Measurements from ENCODE around the gene TBCC. TPM values are rescaled to one million over a fixed set of nuclear protein-coding genes. Genes with fewer than 3 reads are reported as not detected.
"Not testable (repeated sequence)": the region's sequence is repeated elsewhere in the genome, so short reads cannot be mapped to it uniquely, and the experiment has no call there.

Gene TBCC
- total RNA-seq, 4 donors from 2014 or later, result 16.4 to 30.7 (median 22.0) TPM

DNA sequence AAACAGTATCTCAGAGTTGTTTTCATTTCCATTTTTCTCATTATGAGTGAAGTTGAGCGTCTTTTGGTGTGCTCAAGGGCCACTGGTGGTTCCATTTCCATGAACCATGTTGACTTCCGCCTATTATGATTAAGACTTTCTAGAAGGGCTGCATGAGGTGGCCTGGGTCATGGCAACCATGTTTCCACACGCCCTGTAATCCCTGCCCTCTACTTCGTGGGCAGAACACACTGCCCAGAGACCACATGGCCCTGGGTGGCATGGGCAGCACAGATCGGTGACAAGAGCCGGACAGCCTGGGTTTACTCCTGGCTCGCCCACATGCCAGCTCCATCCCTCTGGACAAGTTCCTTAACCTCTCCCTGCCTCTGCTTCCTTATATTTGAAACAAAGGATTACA lies 38.3 kb downstream of the TBCC start:
- ATAC-seq (ENCODE audit: low FRiP score) (no peak), DNase-seq (ENCODE audit: low spot score) (no peak)
- TF ChIP-seq, protein P1, sequence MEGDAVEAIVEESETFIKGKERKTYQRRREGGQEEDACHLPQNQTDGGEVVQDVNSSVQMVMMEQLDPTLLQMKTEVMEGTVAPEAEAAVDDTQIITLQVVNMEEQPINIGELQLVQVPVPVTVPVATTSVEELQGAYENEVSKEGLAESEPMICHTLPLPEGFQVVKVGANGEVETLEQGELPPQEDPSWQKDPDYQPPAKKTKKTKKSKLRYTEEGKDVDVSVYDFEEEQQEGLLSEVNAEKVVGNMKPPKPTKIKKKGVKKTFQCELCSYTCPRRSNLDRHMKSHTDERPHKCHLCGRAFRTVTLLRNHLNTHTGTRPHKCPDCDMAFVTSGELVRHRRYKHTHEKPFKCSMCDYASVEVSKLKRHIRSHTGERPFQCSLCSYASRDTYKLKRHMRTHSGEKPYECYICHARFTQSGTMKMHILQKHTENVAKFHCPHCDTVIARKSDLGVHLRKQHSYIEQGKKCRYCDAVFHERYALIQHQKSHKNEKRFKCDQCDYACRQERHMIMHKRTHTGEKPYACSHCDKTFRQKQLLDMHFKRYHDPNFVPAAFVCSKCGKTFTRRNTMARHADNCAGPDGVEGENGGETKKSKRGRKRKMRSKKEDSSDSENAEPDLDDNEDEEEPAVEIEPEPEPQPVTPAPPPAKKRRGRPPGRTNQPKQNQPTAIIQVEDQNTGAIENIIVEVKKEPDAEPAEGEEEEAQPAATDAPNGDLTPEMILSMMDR (IDR thresholded peaks at IDR 0.05), result no peak

DNA sequence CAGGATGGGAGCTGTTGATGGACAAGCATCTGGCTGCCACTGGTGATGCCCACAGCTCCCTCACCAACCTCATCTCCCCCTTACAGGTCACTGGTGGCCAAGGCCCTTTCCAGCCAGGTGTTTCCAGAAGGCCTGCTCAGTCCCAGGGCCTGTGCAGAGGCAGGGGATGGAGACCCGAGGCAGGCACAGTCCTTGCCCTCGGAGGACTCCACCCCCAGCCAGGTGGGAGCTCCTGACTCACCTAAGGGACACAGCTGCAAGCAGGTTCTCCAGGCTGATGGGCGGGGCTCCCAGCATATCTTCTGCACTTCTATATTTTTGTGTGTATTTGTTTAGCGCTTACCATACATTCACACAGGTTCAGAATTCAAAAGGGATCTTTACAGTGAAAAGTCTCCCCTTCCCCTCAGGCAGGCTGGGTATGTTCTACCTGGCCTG lies 40.9 kb downstream of the TBCC start:
- TF ChIP-seq, protein P1 (IDR thresholded peaks at IDR 0.05), result no peak
- DNase-seq (ENCODE audit: low spot score) (no peak), ATAC-seq (ENCODE audit: low FRiP score) (peak; percentile 6)

DNA sequence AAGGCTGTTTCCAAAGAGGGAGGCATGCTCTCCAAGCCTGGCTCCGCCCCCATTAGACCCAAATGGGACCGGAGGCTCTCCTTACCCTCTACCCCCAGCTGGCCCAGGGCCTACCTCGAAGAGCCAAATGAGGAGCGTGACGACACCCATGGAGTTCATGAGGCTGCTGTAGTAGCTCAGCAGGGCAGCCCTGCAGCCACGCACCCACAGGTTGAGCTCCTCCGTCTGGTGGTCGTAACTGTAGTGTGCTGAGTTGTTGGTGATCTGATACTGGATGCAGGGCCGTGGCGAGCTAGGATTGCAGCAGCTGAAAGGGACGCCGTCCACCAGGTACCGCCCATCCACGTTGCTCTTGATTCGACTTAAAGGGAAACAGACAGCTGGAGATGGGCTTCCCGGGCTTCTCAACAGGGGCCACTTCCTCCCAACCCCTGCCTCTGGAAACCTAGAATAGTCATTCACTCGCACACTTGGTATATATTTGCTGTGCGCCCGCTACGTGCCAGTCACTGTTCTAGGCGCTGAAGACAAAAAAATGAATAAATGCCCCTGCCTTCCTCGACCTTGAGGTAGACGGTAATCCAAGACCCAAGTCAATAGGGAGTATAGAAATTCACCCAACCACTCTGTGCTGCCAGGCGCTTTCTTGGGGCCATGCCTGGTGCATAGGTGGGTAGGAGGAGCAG lies 41.5 kb downstream of the TBCC start:
- ATAC-seq (ENCODE audit: low FRiP score) (peak; percentile 72), DNase-seq (ENCODE audit: low spot score) (no peak)
- TF ChIP-seq, protein P1 (IDR thresholded peaks at IDR 0.05), result no peak

DNA sequence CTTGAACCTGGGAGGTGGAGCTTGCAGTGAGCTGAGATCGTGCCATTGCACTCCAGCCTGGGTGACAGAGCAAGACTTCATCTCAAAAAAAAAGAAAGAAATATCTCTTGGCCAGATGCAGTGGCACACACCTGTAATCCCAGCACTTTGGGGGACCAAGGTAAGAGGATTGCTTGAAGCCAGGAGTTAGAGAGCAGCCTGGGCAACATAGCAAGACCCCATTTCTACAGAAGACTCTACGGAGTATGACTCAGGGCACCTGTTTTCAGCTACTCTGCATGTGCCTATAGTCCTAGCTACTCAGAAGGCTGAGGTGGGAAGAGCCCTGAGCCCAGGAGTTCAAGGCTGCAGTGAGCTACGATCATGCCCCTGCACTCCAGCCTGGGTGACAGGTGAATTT lies 43.1 kb downstream of the TBCC start:
- not testable (repeated sequence) for DNase-seq (ENCODE audit: low spot score); ATAC-seq (ENCODE audit: low FRiP score)

DNA sequence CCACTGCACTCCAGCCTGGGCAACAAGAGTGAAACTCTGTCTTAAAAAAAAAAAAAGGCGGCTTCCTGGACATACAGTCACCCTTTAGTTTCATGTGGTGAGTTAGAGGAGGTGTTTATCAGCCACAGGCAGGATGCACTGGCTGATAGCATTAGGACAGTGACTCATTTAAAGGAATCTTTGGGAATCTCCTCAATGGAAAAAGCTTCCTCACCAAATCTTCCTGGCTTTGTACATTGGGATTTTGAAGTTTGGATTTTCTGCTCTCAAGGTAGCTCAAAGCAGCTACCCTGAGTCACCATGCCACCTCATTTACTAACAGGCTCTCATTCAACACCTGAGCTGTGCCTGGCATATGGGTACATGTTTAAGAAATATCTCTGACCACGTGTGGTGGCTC lies 43.7 kb downstream of the TBCC start:
- TF ChIP-seq, protein P1 (IDR thresholded peaks at IDR 0.05), result no peak
- no peak for DNase-seq (ENCODE audit: low spot score)
- no peak for ATAC-seq (ENCODE audit: low FRiP score)

DNA sequence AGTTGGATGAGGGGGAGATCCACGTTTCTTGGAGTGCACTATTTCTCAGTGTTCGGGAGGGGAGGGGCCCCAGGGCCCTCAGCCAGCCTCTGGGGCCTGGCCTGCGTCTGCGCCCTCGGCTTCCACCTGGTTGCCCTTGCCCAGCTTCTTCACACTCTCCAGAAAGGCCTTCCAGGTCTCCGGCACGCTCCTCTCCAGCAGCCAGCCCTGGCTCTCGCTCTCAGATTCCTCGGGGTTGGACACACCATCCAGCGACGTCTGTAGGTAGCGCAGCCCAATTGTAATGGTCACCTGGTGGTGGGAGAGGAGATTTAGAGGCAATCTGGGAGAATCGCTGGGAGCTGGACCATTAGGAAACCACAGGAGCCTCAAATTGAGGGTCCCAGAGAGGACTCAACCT lies 47.7 kb downstream of the TBCC start:
- DNase-seq (ENCODE audit: low spot score) (no peak), ATAC-seq (ENCODE audit: low FRiP score) (no peak)
- TF ChIP-seq, protein P1 (IDR thresholded peaks at IDR 0.05), result no peak

DNA sequence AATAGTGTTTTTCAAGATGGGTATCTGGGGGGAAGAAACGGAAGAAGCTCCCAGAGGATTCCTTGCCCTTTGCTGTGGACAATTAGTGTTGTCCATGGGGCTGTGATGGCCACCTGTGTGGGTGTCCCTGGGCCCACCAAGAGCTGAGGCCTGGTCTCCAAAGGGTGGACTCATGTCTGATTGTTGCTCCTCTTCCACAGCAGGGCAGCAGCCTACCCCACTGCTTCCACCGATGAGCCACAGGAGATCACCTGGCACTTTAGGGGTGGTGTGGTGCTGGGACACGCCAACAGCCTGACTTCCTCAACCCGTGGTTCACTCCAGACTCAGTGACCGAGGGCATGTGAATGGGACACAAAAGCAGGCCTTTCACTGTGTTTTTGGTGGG lies 48.6 kb downstream of the TBCC start:
- TF ChIP-seq, protein P1 (IDR thresholded peaks at IDR 0.05), result no peak
- no peak for DNase-seq (ENCODE audit: low spot score)
- no peak for ATAC-seq (ENCODE audit: low FRiP score)
